CD4-positive, alpha-beta T cell (primary cell): ENCODE results near the gene PTTG1IP. TPM values are rescaled to one million over a fixed set of nuclear protein-coding genes. Genes with fewer than 3 reads are reported as not detected.

ENCODE experiments used
- ATAC-seq: fragments of 200-7000 bp; cut with Tn5 transposase; one replicate; pipeline ENCODE4 v1.10.0; 2022; ENCODE audit warnings: mild to moderate bottlenecking; ENCODE audit not compliant: poor library complexity
- CTCF ChIA-PET: fragments of 350-600 bp; sonication (Branson Sonifier 250); formaldehyde crosslinking; loops from one replicate; lab custom pipeline; 2021; ENCODE audit warnings: antibody characterized with exemption, inconsistent platforms; lab: Charles Lee
- POLR2A ChIA-PET: fragments of 350-600 bp; sonication (Branson Sonifier 250); formaldehyde crosslinking; loops from one replicate; lab custom pipeline; 2021; ENCODE audit warnings: antibody characterized with exemption, inconsistent platforms; lab: Charles Lee
- DNase-seq, 14 experiments: peaks; one replicate each; pipeline ENCODE4 v3.0.0-alpha.2; 2013 to 2020; ENCODE audit warnings: mixed read lengths in 2 of 14
- H3K27ac ChIP-seq, 2 donors: one replicate each; pipeline versions ENCODE4 v1.5.1 to v1.7.0; 2013; ENCODE audit warnings: low read length in 2 of 2, low read depth in 1 of 2, mild to moderate bottlenecking in 1 of 2
- H3K27me3 ChIP-seq, 2 experiments: 1 replicate in 1 of 2; 2 replicates in 1 of 2; pipeline versions ENCODE4 v1.6.1 to v1.7.0; 2013; ENCODE audit warnings: low read length in 2 of 2, control low read depth in 1 of 2, mild to moderate bottlenecking in 1 of 2, moderate library complexity in 1 of 2; ENCODE audit not compliant: insufficient read depth in 2 of 2, control insufficient read depth in 1 of 2
- H3K36me3 ChIP-seq: one replicate; pipeline ENCODE4 v1.6.1; 2013; ENCODE audit warnings: low read length, control low read depth; ENCODE audit not compliant: insufficient read depth
- H3K4me1 ChIP-seq: one replicate; pipeline ENCODE4 v1.6.1; 2013; ENCODE audit warnings: low read length, control low read depth; ENCODE audit not compliant: insufficient read depth
- H3K4me3 ChIP-seq: one replicate; pipeline ENCODE4 v1.5.1; 2013; ENCODE audit warnings: mild to moderate bottlenecking, low read length, moderate library complexity
- H3K9me3 ChIP-seq, 2 experiments: 1 replicate in 1 of 2; 2 replicates in 1 of 2; pipeline versions ENCODE4 v1.6.1 to v1.7.0; 2013; ENCODE audit warnings: low read length in 2 of 2, mild to moderate bottlenecking in 2 of 2, control low read depth in 1 of 2, moderate library complexity in 1 of 2; ENCODE audit not compliant: control insufficient read depth in 1 of 2, insufficient read depth in 1 of 2
- H3K27ac Mint-ChIP-seq: one replicate; pipeline ENCODE4 v1.8.0; 2020; ENCODE audit warnings: mixed read lengths
- H3K27me3 Mint-ChIP-seq: one replicate; pipeline ENCODE4 v1.8.0; 2021; ENCODE audit warnings: mixed read lengths
- H3K36me3 Mint-ChIP-seq: one replicate; pipeline ENCODE4 v1.8.0; 2021; ENCODE audit warnings: low read depth, mixed read lengths
- H3K4me1 Mint-ChIP-seq: one replicate; pipeline ENCODE4 v1.8.0; 2021; ENCODE audit warnings: low read depth, mixed read lengths
- H3K4me3 Mint-ChIP-seq: one replicate; pipeline ENCODE4 v1.8.0; 2020; ENCODE audit warnings: mild to moderate bottlenecking, mixed read lengths
- H3K9me3 Mint-ChIP-seq: one replicate; pipeline ENCODE4 v1.8.0; 2020; ENCODE audit warnings: mixed read lengths
- intact Hi-C, 2 experiments: fragments of 100-400 bp; cut with DNase I in 1 of 2; cut with micrococcal nuclease in 1 of 2; formaldehyde crosslinking; loops; one replicate each; pipeline versions ENCODE4 v1.15.1 to v1.9.0; 2023 to 2025; cut with DNase I, micrococcal nuclease
- total RNA-seq, 174 experiments: library from RNA in 2 of 174; stranded (reverse) in 2 of 174; gene quantifications; one replicate each; pipeline ENCODE4 v1.2.3 and lab custom pipeline; 2021 to 2026
- TF ChIP-seq, protein P1 (sequence below): fragments of 200-600 bp; IDR thresholded peaks from one replicate; pipeline ENCODE4 v1.8.0; 2022; ENCODE audit warnings: antibody characterized with exemption, mild to moderate bottlenecking

PTTG1IP gene
- total RNA-seq, 2 experiments from 2014 or later: 99.0 to 99.5 TPM

DNA sequence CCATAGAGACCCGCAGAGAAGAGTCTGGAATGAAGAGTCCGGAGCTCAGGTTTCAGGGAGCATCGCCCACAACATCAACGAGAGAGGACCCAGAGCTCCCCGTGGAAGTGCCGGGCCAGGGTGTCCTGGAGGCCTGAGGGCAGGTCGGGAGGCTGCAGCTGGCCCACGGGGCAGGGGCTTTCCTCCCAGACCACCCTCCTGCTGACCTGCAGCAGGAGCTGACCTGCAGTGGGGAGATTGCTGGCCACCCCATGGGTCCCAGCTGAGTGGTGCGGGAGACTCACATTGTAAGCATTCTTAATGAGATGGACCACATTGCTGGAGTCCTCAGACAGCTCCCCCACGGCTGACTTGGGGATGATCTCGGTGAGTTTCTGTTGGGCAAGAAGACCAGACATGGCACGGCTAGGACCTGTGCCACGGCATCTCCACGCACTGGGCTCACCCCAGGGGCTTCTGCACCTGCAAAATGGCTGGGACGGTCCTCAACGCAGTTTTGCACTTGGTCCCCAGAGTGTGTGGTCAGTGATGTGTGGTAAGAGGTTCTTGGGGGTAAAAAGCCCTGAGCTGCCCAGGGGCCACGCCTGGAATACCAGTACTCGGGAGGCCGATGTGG lies 21.3 kb upstream of the PTTG1IP start:
- intact Hi-C loops: no loop called here
- no peak overlapping the region for H3K27ac Mint-ChIP-seq
- H3K27me3 Mint-ChIP-seq: no peaks in the 10 kb centered on the region
- DNase-seq (no peak), ATAC-seq (no peak)
- H3K36me3 Mint-ChIP-seq: peaks cover 63% of the 10 kb centered on the region
- no peaks in the 10 kb centered on the region for H3K9me3 Mint-ChIP-seq
- CTCF ChIA-PET: interaction anchor here (1.8 to 5.3 kb wide), 2 partner anchors 35 to 40 kb away, joined by 4 to 56 read pairs; no protein-coding TSS in a partner anchor
- Histone ChIP-seq H3K4me1 (peaks cover 37% of the 10 kb centered on the region), H3K27me3 (no peaks in the 10 kb centered on the region), H3K36me3 (peaks cover 88% of the 10 kb centered on the region), H3K9me3 (no peaks in the 10 kb centered on the region), H3K27ac (no peak overlapping the region), H3K4me3 (no peak overlapping the region)
- TF ChIP-seq, protein P1, sequence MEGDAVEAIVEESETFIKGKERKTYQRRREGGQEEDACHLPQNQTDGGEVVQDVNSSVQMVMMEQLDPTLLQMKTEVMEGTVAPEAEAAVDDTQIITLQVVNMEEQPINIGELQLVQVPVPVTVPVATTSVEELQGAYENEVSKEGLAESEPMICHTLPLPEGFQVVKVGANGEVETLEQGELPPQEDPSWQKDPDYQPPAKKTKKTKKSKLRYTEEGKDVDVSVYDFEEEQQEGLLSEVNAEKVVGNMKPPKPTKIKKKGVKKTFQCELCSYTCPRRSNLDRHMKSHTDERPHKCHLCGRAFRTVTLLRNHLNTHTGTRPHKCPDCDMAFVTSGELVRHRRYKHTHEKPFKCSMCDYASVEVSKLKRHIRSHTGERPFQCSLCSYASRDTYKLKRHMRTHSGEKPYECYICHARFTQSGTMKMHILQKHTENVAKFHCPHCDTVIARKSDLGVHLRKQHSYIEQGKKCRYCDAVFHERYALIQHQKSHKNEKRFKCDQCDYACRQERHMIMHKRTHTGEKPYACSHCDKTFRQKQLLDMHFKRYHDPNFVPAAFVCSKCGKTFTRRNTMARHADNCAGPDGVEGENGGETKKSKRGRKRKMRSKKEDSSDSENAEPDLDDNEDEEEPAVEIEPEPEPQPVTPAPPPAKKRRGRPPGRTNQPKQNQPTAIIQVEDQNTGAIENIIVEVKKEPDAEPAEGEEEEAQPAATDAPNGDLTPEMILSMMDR: no peak
- POLR2A ChIA-PET: interaction anchor here (1.3 to 4.6 kb wide), 6 partner anchors 17 to 45 kb away, joined by 3 to 26 read pairs (median 4); partner anchors contain the start of gene SLX9
- H3K4me1 Mint-ChIP-seq: peaks cover 15% of the 10 kb centered on the region
- no peak overlapping the region for H3K4me3 Mint-ChIP-seq

DNA sequence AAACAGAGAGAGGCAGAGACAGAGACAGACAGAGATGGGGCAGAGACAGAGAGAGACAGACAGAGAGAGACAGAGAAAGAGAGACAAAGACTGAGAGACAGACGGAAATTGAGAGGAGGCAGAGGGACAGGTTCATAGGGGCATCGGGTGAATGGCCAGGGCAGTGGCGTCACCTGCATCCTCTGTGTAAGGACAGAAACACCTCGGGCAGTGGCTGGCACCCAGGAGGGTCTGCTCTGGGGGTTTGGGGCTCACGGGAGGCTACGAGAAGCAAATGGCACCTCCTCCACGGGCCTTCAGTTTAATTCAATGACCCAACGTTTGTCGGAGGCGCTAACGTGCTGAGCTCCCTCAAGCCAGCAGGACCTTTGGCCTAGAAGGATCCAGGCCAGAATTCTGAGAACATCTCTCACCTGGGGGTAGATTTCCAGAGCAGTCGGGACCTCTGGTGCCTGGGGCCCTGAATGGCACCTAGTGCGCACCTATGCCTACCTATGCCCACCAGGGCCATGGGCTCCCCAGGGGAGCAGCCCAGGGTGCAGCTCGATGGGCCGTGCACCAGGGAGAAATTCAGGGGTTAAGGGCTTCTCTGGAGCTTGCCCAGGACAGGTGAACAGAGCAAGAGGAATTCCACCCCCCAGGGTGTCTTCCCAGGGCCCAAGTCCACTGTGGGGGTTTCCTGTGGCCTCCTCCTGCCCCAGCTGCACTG lies 20.6 kb upstream of the PTTG1IP start:
- H3K4me3 Mint-ChIP-seq: no peak overlapping the region
- H3K27me3 Mint-ChIP-seq: no peaks in the 10 kb centered on the region
- Histone ChIP-seq H3K4me1 (peaks cover 37% of the 10 kb centered on the region), H3K27ac (peak overlapping the region in 1 of 2 donors; percentile 1), H3K9me3 (no peaks in the 10 kb centered on the region), H3K36me3 (peaks cover 88% of the 10 kb centered on the region), H3K4me3 (no peak overlapping the region), H3K27me3 (no peaks in the 10 kb centered on the region)
- TF ChIP-seq, protein P1: no peak
- DNase-seq (no peak), ATAC-seq (no peak)
- H3K27ac Mint-ChIP-seq: peak overlapping the region; percentile 79
- H3K9me3 Mint-ChIP-seq: no peaks in the 10 kb centered on the region
- H3K4me1 Mint-ChIP-seq: peaks cover 15% of the 10 kb centered on the region
- POLR2A ChIA-PET: interaction anchor here (1.3 to 4.6 kb wide), 6 partner anchors 18 to 46 kb away, joined by 3 to 26 read pairs (median 4); partner anchors contain the start of gene SLX9
- CTCF ChIA-PET: interaction anchor here (1.1 to 5.3 kb wide), 3 partner anchors 21 to 40 kb away, joined by 3 to 56 read pairs (median 4); no protein-coding TSS in a partner anchor
- intact Hi-C loops: loop anchor here (1.0 to 2.0 kb wide), 2 partner anchors 17 kb away; no protein-coding TSS in a partner anchor
- peaks cover 59% of the 10 kb centered on the region for H3K36me3 Mint-ChIP-seq

DNA sequence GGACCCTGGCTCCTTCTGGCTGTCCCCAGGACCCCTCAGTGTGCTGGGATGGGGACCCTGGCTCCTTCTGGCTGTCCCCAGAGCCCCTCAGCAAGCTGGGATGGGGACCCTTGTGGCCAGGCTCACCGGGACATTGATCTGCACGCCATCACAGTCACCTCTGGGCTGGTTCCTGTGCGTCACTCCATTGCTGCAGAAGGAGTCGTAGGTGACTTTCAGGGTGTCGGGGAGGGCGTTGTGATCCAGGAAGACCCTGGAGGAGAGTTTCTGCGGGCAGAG lies 19.7 kb upstream of the PTTG1IP start:
- intact Hi-C loops: loop anchor here (1.0 to 2.0 kb wide), 2 partner anchors 18 kb away; no protein-coding TSS in a partner anchor
- peaks cover 88% of the 10 kb centered on the region for H3K36me3 ChIP-seq
- DNase-seq (no peak), ATAC-seq (no peak)
- H3K9me3 ChIP-seq: no peaks in the 10 kb centered on the region
- Mint-ChIP-seq H3K27me3 (no peaks in the 10 kb centered on the region), H3K4me1 (peaks cover 15% of the 10 kb centered on the region), H3K9me3 (no peaks in the 10 kb centered on the region), H3K36me3 (peaks cover 55% of the 10 kb centered on the region), H3K27ac (peak overlapping the region; percentile 79), H3K4me3 (no peak overlapping the region)
- H3K4me3 ChIP-seq: no peak overlapping the region
- POLR2A ChIA-PET: interaction anchor here (0.8 to 4.6 kb wide), 6 partner anchors 14 to 47 kb away, joined by 3 to 26 read pairs (median 4); partner anchors contain the start of gene SLX9
- peaks cover 36% of the 10 kb centered on the region for H3K4me1 ChIP-seq
- TF ChIP-seq, protein P1: no peak
- H3K27ac ChIP-seq: no peak overlapping the region
- CTCF ChIA-PET: interaction anchor here (1.1 to 5.3 kb wide), 6 partner anchors 18 to 92 kb away, joined by 3 to 56 read pairs (median 4); partner anchors contain the start of gene UBE2G2
- no peaks in the 10 kb centered on the region for H3K27me3 ChIP-seq
